PC-3 (cell line): Measurements from ENCODE around the gene SAMSN1. TPM values are rescaled to one million over a fixed set of nuclear protein-coding genes. Genes with fewer than 3 reads are reported as not detected.

Experiments used
- ATAC-seq: fragments of 200-7000 bp; cut with Tn5 transposase; 2 replicates; pipeline ENCODE4 v1.9.1; 2020; ENCODE audit warnings: mild to moderate bottlenecking, moderate library complexity
- BruUV-seq: library from RNA; stranded (reverse); fragments of 400-500 nt; replicated peaks from 2 replicates; lab custom pipeline; 2021; lab: Mats Ljungman, UMichigan
- CTCF ChIA-PET: fragments of 300-600 bp; sonication (Branson Sonifier 250); formaldehyde crosslinking; loops from one replicate; lab custom pipeline; 2022; ENCODE audit warnings: antibody characterized with exemption; lab: Charles Lee
- POLR2A ChIA-PET: fragments of 300-600 bp; sonication (Branson Sonifier 250); formaldehyde crosslinking; loops from one replicate; lab custom pipeline; 2022; ENCODE audit warnings: antibody characterized with exemption; ENCODE audit not compliant: unreplicated experiment; lab: Charles Lee
- DNase-seq: peaks from one replicate; pipeline ENCODE4 v3.0.0-alpha.2; 2015
- H2AFZ ChIP-seq: fragments of 300-600 bp; sonication (generic); 2 replicates; pipeline ENCODE4 v1.6.0; 2016; ENCODE audit warnings: antibody characterized with exemption, low read length
- H3F3A ChIP-seq: fragments of 300-600 bp; sonication (generic); one replicate; pipeline ENCODE4 v1.6.0; 2017; ENCODE audit warnings: antibody characterized with exemption, low read length, control low read depth, mild to moderate bottlenecking; ENCODE audit not compliant: unreplicated experiment
- H3K27ac ChIP-seq: fragments of 300-600 bp; sonication (generic); 2 replicates; pipeline ENCODE4 v1.5.1; 2016; ENCODE audit warnings: mild to moderate bottlenecking, low read length
- H3K27me3 ChIP-seq: fragments of 300-600 bp; sonication (generic); 2 replicates; pipeline ENCODE4 v1.6.1; 2016; ENCODE audit warnings: low read length, mixed read lengths
- H3K36me3 ChIP-seq: fragments of 300-600 bp; sonication (generic); 2 replicates; pipeline ENCODE4 v1.6.1; 2016; ENCODE audit warnings: low read depth, mixed run types, low read length, mixed read lengths
- H3K4me1 ChIP-seq: fragments of 300-600 bp; sonication (generic); 2 replicates; pipeline ENCODE4 v1.5.1; 2016; ENCODE audit warnings: low read length; ENCODE audit not compliant: insufficient read depth
- H3K4me2 ChIP-seq: fragments of 300-600 bp; sonication (generic); 2 replicates; pipeline ENCODE4 v1.6.0; 2016; ENCODE audit warnings: low read length
- H3K4me3 ChIP-seq: fragments of 300-600 bp; sonication (generic); 2 replicates; pipeline ENCODE4 v1.5.1; 2016; ENCODE audit warnings: mild to moderate bottlenecking, low read length, mixed read lengths
- H3K79me2 ChIP-seq: fragments of 300-600 bp; sonication (generic); 2 replicates; pipeline ENCODE4 v1.6.1; 2017; ENCODE audit warnings: low read length, mixed read lengths
- H3K9ac ChIP-seq: fragments of 300-600 bp; sonication (generic); 2 replicates; pipeline ENCODE4 v1.6.0; 2016; ENCODE audit warnings: mild to moderate bottlenecking, low read length
- H3K9me2 ChIP-seq: fragments of 300-600 bp; sonication (generic); replicated peaks from 2 replicates; pipeline ENCODE4 v1.6.1; 2016; ENCODE audit warnings: mixed run types, low read length, mixed read lengths
- H3K9me3 ChIP-seq: fragments of 300-600 bp; sonication (generic); 2 replicates; pipeline ENCODE4 v1.6.1; 2016; ENCODE audit warnings: low read length, mixed read lengths
- H4K20me1 ChIP-seq: fragments of 300-600 bp; sonication (generic); 2 replicates; pipeline ENCODE4 v1.6.1; 2016; ENCODE audit warnings: low read length, mixed read lengths
- CTCF ChIP-seq: fragments of 300-600 bp; sonication (generic); conservative IDR thresholded peaks from 2 replicates; pipeline ENCODE4 v1.5.1; 2017; ENCODE audit warnings: antibody characterized with exemption, low read depth, mild to moderate bottlenecking, low read length
- EZH2 ChIP-seq: fragments of 300-600 bp; sonication (generic); IDR thresholded peaks from one replicate; pipeline ENCODE4 v1.6.1; 2017; ENCODE audit warnings: antibody characterized with exemption, mild to moderate bottlenecking, low read length; ENCODE audit not compliant: unreplicated experiment
- EZH2phosphoT487 ChIP-seq: fragments of 300-600 bp; sonication (generic); IDR thresholded peaks from 2 replicates; pipeline ENCODE4 v1.6.1; 2018; ENCODE audit warnings: mild to moderate bottlenecking, antibody characterized with exemption, low read length, borderline replicate concordance
- intact Hi-C: fragments of 100-400 bp; cut with micrococcal nuclease; formaldehyde crosslinking; loops from 2 replicates; pipeline ENCODE4 v1.9.0; 2023
- total RNA-seq: library from RNA; depleted of rRNA; stranded (reverse); fragments of >200 nt; gene quantifications from 2 replicates; pipeline ENCODE4 v1.2.3, GENCODE V29; 2014

Gene SAMSN1
- total RNA-seq, 1 experiment from 2014 or later = not detected

- TF ChIP-seq EZH2 (no peak), CTCF (no peak), EZH2phosphoT487 (no peak)
- Histone ChIP-seq H4K20me1 (no peaks in the 10 kb centered on the region), H2AFZ (no peak overlapping the region), H3K4me3 (no peak overlapping the region), H3K4me1 (no peaks in the 10 kb centered on the region), H3K9me3 (no peaks in the 10 kb centered on the region), H3F3A (no peaks in the 10 kb centered on the region), H3K4me2 (no peak overlapping the region), H3K9me2 (no peaks in the 10 kb centered on the region), H3K27ac (no peak overlapping the region), H3K27me3 (peaks cover 56% of the 10 kb centered on the region), H3K79me2 (no peaks in the 10 kb centered on the region), H3K9ac (no peak overlapping the region), H3K36me3 (no peaks in the 10 kb centered on the region)
- CTCF ChIA-PET = no interaction called here
- intact Hi-C loops = no loop called here
- no TSS peak for BruUV-seq
- no peak for DNase-seq
- ATAC-seq = no peak
- POLR2A ChIA-PET = no interaction called here
Observed at GRCh38 chr21:14500873-14501272, 45.2 kb downstream of the SAMSN1 start.

GRCh38 chr21:14499316-14499715 is 46.8 kb downstream of the SAMSN1 start:
- Histone ChIP-seq H3K27me3 (peaks cover 65% of the 10 kb centered on the region), H4K20me1 (no peaks in the 10 kb centered on the region), H3K79me2 (no peaks in the 10 kb centered on the region), H3K9ac (no peak overlapping the region), H3F3A (no peaks in the 10 kb centered on the region), H2AFZ (no peak overlapping the region), H3K9me3 (no peaks in the 10 kb centered on the region), H3K4me2 (no peak overlapping the region), H3K4me3 (no peak overlapping the region), H3K4me1 (no peaks in the 10 kb centered on the region), H3K27ac (no peak overlapping the region), H3K9me2 (no peaks in the 10 kb centered on the region), H3K36me3 (no peaks in the 10 kb centered on the region)
- intact Hi-C loops = no loop called here
- no TSS peak for BruUV-seq
- ChIA-PET CTCF (no interaction called here), POLR2A (no interaction called here)
- TF ChIP-seq CTCF = no peak
- no peak for TF ChIP-seq EZH2phosphoT487
- no peak for TF ChIP-seq EZH2
- no peak for ATAC-seq
- no peak for DNase-seq

- DNase-seq = no peak
- no peaks in the 10 kb centered on the region for H3F3A ChIP-seq
- BruUV-seq = no TSS peak
- H2AFZ ChIP-seq = no peak overlapping the region
- H4K20me1 ChIP-seq = no peaks in the 10 kb centered on the region
- ChIA-PET POLR2A (no interaction called here), CTCF (no interaction called here)
- TF ChIP-seq CTCF (no peak), EZH2phosphoT487 (no peak), EZH2 (no peak)
- H3K9me2 ChIP-seq = no peaks in the 10 kb centered on the region
- H3K9ac ChIP-seq = no peak overlapping the region
- intact Hi-C loops = no loop called here
- no peaks in the 10 kb centered on the region for H3K36me3 ChIP-seq
- H3K27me3 ChIP-seq = peaks cover 61% of the 10 kb centered on the region
- H3K9me3 ChIP-seq = no peaks in the 10 kb centered on the region
- no peaks in the 10 kb centered on the region for H3K4me1 ChIP-seq
- H3K79me2 ChIP-seq = no peaks in the 10 kb centered on the region
- no peak for ATAC-seq
- H3K27ac ChIP-seq = no peak overlapping the region
- H3K4me2 ChIP-seq = no peak overlapping the region
- no peak overlapping the region for H3K4me3 ChIP-seq
Observed at GRCh38 chr21:14497825-14498224, 48.3 kb downstream of the SAMSN1 start.
